Ovary (tissue), 3 donors: ENCODE data around the gene PDK3.

Experiments used
- CTCF ChIP-seq, 3 donors: fragments of 450-650 bp in 2 of 3; fragments of 200-600 bp in 1 of 3; IDR thresholded peaks; one replicate each; pipeline versions ENCODE4 v1.5.1 to v1.8.0; 2016 to 2022; ENCODE audit warnings: antibody characterized with exemption in 3 of 3, mild to moderate bottlenecking in 1 of 3
- EP300 ChIP-seq: sonication (generic); formaldehyde crosslinking; IDR thresholded peaks from one replicate; pipeline ENCODE4 v1.6.1; 2017; ENCODE audit warnings: antibody characterized with exemption
- donor health status: DM: no; HTN: no; CAD: no.

GRCh38 chrX:24577091-24577490 lies 112.0 kb downstream of the PDK3 start:
- TF ChIP-seq CTCF (IDR thresholded peaks at IDR 0.05) (no peak), EP300 (no peak)
